Spleen (tissue), 11 donors: ENCODE measurements around the gene LYPLA2. TPM values are rescaled to one million over a fixed set of nuclear protein-coding genes. Genes with fewer than 3 reads are reported as not detected.
"Not testable (repeated sequence)": the region's sequence is repeated elsewhere in the genome, so short reads cannot be mapped to it uniquely, and the experiment has no call there.

Experiments
- DNase-seq: peaks from one replicate; pipeline ENCODE4 v3.0.0-alpha.2; 2020
- H3K27ac ChIP-seq, 8 donors: fragments of 200-600 bp; sonication (generic) in 7 of 8; 1 replicate in 4 of 8; 2 replicates in 4 of 8; pipeline versions ENCODE4 v1.5.0 to v1.8.0; 2016 to 2021; ENCODE audit warnings: inconsistent platforms in 4 of 8, mild to moderate bottlenecking in 4 of 8, moderate library complexity in 1 of 8
- H3K27me3 ChIP-seq, 7 donors: fragments of 200-600 bp; sonication (generic) in 6 of 7; replicated peaks in 1 of 7; 1 replicate in 4 of 7; 2 replicates in 3 of 7; pipeline versions ENCODE4 v1.5.0 to v1.8.0; 2016 to 2021; ENCODE audit warnings: inconsistent platforms in 3 of 7, mild to moderate bottlenecking in 1 of 7
- H3K36me3 ChIP-seq, 6 donors: fragments of 200-600 bp; sonication (generic) in 5 of 6; 1 replicate in 4 of 6; 2 replicates in 2 of 6; pipeline versions ENCODE4 v1.5.0 to v1.8.0; 2016 to 2021; ENCODE audit warnings: inconsistent platforms in 2 of 6
- H3K4me1 ChIP-seq, 6 donors: fragments of 200-600 bp; sonication (generic) in 5 of 6; 1 replicate in 3 of 6; 2 replicates in 3 of 6; pipeline versions ENCODE4 v1.5.0 to v1.8.0; 2016 to 2021; ENCODE audit warnings: inconsistent platforms in 3 of 6
- H3K4me3 ChIP-seq, 8 donors: fragments of 200-600 bp; sonication (generic) in 7 of 8; 1 replicate in 4 of 8; 2 replicates in 4 of 8; pipeline versions ENCODE4 v1.5.0 to v1.8.0; 2016 to 2021; ENCODE audit warnings: inconsistent platforms in 4 of 8, mild to moderate bottlenecking in 4 of 8, moderate library complexity in 2 of 8
- H3K9me3 ChIP-seq, 8 donors: fragments of 200-600 bp; sonication (generic) in 7 of 8; 1 replicate in 4 of 8; 2 replicates in 4 of 8; pipeline versions ENCODE4 v1.5.0 to v1.8.0; 2016 to 2021; ENCODE audit warnings: inconsistent platforms in 4 of 8
- POLR2A ChIP-seq, 3 donors: fragments of 450-650 bp; IDR thresholded peaks; one replicate each; pipeline ENCODE4 v1.5.1; 2017; ENCODE audit warnings: antibody characterized with exemption in 3 of 3, mild to moderate bottlenecking in 1 of 3
- POLR2AphosphoS5 ChIP-seq, 3 donors: sonication (generic); formaldehyde crosslinking; IDR thresholded peaks; one replicate each; pipeline ENCODE4 v1.5.1; 2017; ENCODE audit warnings: antibody characterized with exemption in 3 of 3
- WGBS, 5 donors: extraction: QIAGEN DNeasy Blood & Tissue Kit in 3 of 5; methylation state at CpG; one replicate each; pipeline versions ENCODE4 v1.1.5 to v1.1.7; 2013 to 2018; 5-methylcytosine and 5-hydroxymethylcytosine counted together
- intact Hi-C: fragments of 100-400 bp; cut with DNase I; formaldehyde crosslinking; loops from one replicate; pipeline ENCODE4 v1.15.0; 2023; ENCODE audit warnings: low total_unique reads
- polyA plus RNA-seq, 3 donors: library from polyadenylated mRNA; stranded (reverse); fragments of 200-250 nt; gene quantifications; one replicate each; pipeline ENCODE4 v1.2.1, GENCODE V29; 2013
- total RNA-seq, 7 donors: library from RNA; depleted of rRNA in 3 of 7; stranded (reverse); fragments of >200 nt in 3 of 7; fragmentation: NEBNext Ultra II Directional in 4 of 7; extraction: Animal tissue kit (Norgen Biotek cat#: 25700) in 4 of 7; gene quantifications; one replicate each; pipeline versions ENCODE4 v1.1.0 to v1.2.1, GENCODE V29; 2016 to 2021
- TF ChIP-seq, protein P1 (sequence below), 11 experiments: fragments of 200-600 bp in 7 of 11; fragments of 450-650 bp in 4 of 11; sonication (generic) in 4 of 11; IDR thresholded peaks in 8 of 11; conservative IDR thresholded peaks in 3 of 11; 1 replicate in 7 of 11; 2 replicates in 4 of 11; pipeline versions ENCODE4 v1.4.0 to v1.8.0; 2016 to 2021; ENCODE audit warnings: antibody characterized with exemption in 11 of 11, inconsistent platforms in 4 of 11, mild to moderate bottlenecking in 1 of 11
- donor health status: healthy with polysubstance abuse.
- donor health status: DM: no; HTN: no; CAD: no; lungs with moderate emphysema.
- donor health status: DM: no; HTN: no; CAD: no.
- donor health status: Bipolar disorder and iron deficiency.
- donor health status: healthy.
- donor health status: DM: no; HTN: no; CAD: no.
- donor health status: DM: yes; HTN: yes; CAD: no.

LYPLA2 gene
- total and polyA plus RNA-seq, 10 donors, result 46.9 to 87.5 (median 55.8) TPM

DNA sequence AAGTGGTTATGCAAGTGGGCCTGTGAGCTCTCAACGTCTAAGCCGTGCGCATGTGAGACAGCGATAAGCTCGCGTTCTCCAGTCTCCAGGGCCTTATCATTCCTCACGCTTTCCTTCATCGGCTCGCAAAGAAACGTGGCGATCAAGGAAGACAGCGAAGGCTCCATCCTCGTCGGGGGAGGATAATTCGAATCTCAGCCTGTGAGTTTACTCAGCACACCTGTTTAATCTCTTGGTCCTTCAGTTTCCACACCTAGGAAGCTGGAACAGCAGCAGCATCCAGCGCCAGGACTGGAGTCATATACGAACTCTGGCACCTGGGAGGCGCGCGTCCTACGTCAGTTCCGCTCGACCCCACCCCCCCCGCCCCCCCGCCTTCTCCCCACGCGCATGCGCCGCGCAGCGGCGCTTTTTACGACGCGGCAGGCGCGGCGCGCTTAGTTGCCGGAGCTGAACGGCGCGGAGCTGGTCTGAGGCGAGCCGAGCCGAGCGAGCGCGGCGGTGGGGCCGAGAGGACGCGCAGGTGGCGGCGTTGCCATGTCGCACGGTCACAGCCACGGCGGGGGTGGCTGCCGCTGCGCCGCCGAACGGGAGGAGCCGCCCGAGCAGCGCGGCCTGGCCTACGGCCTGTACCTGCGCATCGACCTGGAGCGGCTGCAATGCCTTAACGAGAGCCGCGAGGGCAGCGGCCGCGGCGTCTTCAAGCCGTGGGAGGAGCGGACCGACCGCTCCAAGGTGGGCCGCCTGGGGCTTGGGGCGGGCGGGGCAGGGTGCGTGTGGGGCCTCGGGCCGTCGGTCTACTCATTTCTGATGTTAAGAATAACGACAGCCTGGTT, 12.7 kb upstream of the LYPLA2 start, which contains the start of gene PITHD1:
TSS of gene PITHD1 (plus strand) at position 440 of the 836 bp plus-strand sequence. CDS start at position 538, 98 bp downstream.
- peak; percentile 26 to 60 (median 53) for TF ChIP-seq POLR2A (IDR thresholded peaks at IDR 0.05)
- TF ChIP-seq, protein P1, sequence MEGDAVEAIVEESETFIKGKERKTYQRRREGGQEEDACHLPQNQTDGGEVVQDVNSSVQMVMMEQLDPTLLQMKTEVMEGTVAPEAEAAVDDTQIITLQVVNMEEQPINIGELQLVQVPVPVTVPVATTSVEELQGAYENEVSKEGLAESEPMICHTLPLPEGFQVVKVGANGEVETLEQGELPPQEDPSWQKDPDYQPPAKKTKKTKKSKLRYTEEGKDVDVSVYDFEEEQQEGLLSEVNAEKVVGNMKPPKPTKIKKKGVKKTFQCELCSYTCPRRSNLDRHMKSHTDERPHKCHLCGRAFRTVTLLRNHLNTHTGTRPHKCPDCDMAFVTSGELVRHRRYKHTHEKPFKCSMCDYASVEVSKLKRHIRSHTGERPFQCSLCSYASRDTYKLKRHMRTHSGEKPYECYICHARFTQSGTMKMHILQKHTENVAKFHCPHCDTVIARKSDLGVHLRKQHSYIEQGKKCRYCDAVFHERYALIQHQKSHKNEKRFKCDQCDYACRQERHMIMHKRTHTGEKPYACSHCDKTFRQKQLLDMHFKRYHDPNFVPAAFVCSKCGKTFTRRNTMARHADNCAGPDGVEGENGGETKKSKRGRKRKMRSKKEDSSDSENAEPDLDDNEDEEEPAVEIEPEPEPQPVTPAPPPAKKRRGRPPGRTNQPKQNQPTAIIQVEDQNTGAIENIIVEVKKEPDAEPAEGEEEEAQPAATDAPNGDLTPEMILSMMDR (IDR thresholded peaks at IDR 0.05 in 8 of 11, conservative IDR thresholded peaks at IDR 0.05 in 3 of 11), result peak in 1 of 11 experiments; percentile 28
- TF ChIP-seq POLR2AphosphoS5 (IDR thresholded peaks at IDR 0.05), result peak; percentile 96 to 98 (median 98)
- Histone ChIP-seq H3K27me3 (no peaks in the 10 kb centered on the region), H3K9me3 (no peaks in the 10 kb centered on the region), H3K4me3 (peak within 1 kb of the TSS; percentile 70 to 96 (median 82)), H3K27ac (peak within 1 kb of the TSS; percentile 85 to 93 (median 92)), H3K4me1 (peaks cover 20 to 70% (median 39%) of the 10 kb centered on the region in 6 donors), H3K36me3 (peaks cover 0 to 34% (median 7%) of the 10 kb centered on the region in 6 donors)
- intact Hi-C loops, result no loop called here
- DNase-seq, result peak; percentile 94
- 0 to 2% (median 0%) methylated on average over 17 to 90 of the region's 91 CpGs for WGBS, 5 donors

DNA sequence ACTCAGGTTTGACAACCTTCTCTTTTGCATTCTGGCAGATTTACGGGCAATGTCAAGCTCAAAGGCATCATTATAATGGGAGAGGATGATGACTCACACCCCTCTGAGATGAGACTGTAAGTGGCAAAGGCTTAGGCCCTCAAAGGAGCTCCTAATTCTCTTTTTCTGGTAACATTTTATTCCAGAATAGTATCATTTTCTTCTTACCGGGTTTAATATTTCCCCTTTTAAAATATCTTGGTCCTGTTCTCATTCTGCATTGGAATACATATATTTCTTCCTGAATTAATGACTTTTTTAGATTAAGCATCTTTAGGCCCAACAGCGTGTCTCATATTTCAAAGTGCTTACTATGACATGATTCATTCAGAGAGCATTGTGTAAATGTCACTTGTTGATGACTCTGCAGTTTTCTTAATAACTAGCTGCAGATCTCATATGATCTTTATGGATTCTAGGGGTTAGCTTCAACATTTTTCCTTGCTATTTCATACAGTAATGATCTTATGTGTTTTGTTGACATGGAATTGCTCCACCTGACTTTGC, 11.0 kb upstream of the LYPLA2 start:
- no peak for DNase-seq
- intact Hi-C loops, result no loop called here
- Histone ChIP-seq H3K9me3 (no peaks in the 10 kb centered on the region), H3K4me3 (peak overlapping the region in 5 of 8 donors; percentile 70 to 96 (median 80)), H3K27ac (no peak overlapping the region), H3K4me1 (peaks cover 20 to 73% (median 42%) of the 10 kb centered on the region in 6 donors), H3K27me3 (no peaks in the 10 kb centered on the region), H3K36me3 (peaks cover 0 to 51% (median 14%) of the 10 kb centered on the region in 6 donors)
- TF ChIP-seq POLR2AphosphoS5 (IDR thresholded peaks at IDR 0.05) (no peak), POLR2A (IDR thresholded peaks at IDR 0.05) (no peak)
- TF ChIP-seq, protein P1 (IDR thresholded peaks at IDR 0.05 in 8 of 11, conservative IDR thresholded peaks at IDR 0.05 in 3 of 11), result no peak
- 55 to 83% (median 81%) methylated on average over 3 of the region's 3 CpGs for WGBS, 5 donors

DNA sequence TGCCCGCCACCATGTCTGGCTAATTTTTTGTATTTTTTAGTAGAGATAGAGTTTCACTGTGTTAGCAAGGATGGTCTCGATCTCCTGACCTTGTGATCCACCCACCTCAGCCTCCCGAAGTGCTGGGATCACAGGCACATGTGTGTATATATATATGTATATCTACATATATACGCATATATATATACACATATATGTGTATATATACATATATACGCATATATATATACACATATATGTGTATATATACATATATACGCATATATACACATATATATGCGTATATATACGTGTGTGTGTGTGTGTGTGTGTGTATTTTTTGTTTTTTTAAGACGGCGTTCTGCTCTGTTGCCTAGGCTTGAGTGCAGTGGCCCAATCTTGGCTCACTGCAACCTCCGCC, 7.8 kb upstream of the LYPLA2 start:
- intact Hi-C loops, DNase-seq, H3K9me3 ChIP-seq, H3K27me3 ChIP-seq, H3K27ac ChIP-seq, H3K4me3 ChIP-seq: not testable (repeated sequence)
- Histone ChIP-seq H3K36me3 (peaks cover 0 to 83% (median 40%) of the 10 kb centered on the region in 6 donors), H3K4me1 (peaks cover 13 to 49% (median 27%) of the 10 kb centered on the region in 6 donors)
- WGBS, 5 donors, result 93 to 96% (median 95%) methylated on average over 11 of the region's 11 CpGs

DNA sequence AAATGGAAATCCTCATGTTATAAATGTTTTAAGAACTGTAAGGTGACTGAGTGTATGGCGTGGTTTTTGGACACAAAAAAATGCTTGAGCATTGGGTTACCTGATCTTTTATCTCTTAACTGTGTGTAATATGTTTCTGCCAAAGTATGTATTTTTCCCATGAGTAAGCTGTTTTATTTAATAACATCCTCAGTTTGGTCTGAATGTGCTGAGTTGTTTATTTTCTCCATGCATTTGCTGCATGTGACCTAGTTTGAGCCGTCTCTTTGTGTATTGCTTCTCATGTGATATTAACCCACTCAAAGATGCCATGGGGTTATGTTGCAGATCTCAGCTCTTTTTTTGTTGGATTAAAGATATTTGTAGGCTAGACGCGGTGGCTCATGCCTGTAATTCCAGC, 6.1 kb upstream of the LYPLA2 start:
- TF ChIP-seq, protein P1 (IDR thresholded peaks at IDR 0.05 in 8 of 11, conservative IDR thresholded peaks at IDR 0.05 in 3 of 11), result no peak
- no peak for TF ChIP-seq POLR2AphosphoS5 (IDR thresholded peaks at IDR 0.05)
- TF ChIP-seq POLR2A (IDR thresholded peaks at IDR 0.05), result no peak
- no peaks in the 10 kb centered on the region for H3K9me3 ChIP-seq
- no peak overlapping the region for H3K4me3 ChIP-seq
- H3K27me3 ChIP-seq, result no peaks in the 10 kb centered on the region
- WGBS, 5 donors, result 84 to 91% (median 87%) methylated on average over 4 of the region's 4 CpGs
- peaks cover 0 to 93% (median 40%) of the 10 kb centered on the region in 6 donors for H3K36me3 ChIP-seq
- no peak for DNase-seq
- peaks cover 4 to 39% (median 15%) of the 10 kb centered on the region in 6 donors for H3K4me1 ChIP-seq
- H3K27ac ChIP-seq, result peak overlapping the region in 2 of 8 donors; percentile 0 to 13
- intact Hi-C loops, result no loop called here
